HG03103 (cell line): ENCODE measurements around the gene NTN5.
"Not testable (repeated sequence)": the region's sequence is repeated elsewhere in the genome, so short reads cannot be mapped to it uniquely, and the experiment has no call there.

ENCODE experiments used
- ATAC-seq: cut with Tn5 transposase; IDR thresholded peaks from one replicate; pipeline ENCODE4 v1.9.1; 2021; ENCODE audit warnings: low read depth; ENCODE audit not compliant: unreplicated experiment

NTN5 gene

GRCh38 chr19:48698046-48698445, 25.2 kb upstream of the NTN5 start:
- no peak for ATAC-seq

- ATAC-seq = no peak
Measured at GRCh38 chr19:48696353-48697010, 23.7 kb upstream of the NTN5 start.

- no peak for ATAC-seq
Measured at GRCh38 chr19:48695743-48696352, 23.0 kb upstream of the NTN5 start, which contains the start of gene FUT2. Gene FUT2 (plus strand): TSS chr19:48695971. CDS start chr19:48702957, 6,986 bp downstream.

GRCh38 chr19:48693629-48694028, 20.8 kb upstream of the NTN5 start:
- not testable (repeated sequence) for ATAC-seq

GRCh38 chr19:48689449-48689848, 16.6 kb upstream of the NTN5 start:
- no peak for ATAC-seq

- no peak for ATAC-seq
Measured at GRCh38 chr19:48687776-48688175, 15.0 kb upstream of the NTN5 start.

GRCh38 chr19:48686637-48687036, 13.8 kb upstream of the NTN5 start:
- not testable (repeated sequence) for ATAC-seq

- no peak for ATAC-seq
Measured at GRCh38 chr19:48686088-48686487, 13.3 kb upstream of the NTN5 start.

GRCh38 chr19:48685583-48685982, 12.8 kb upstream of the NTN5 start:
- ATAC-seq = no peak

GRCh38 chr19:48683349-48683748, 10.5 kb upstream of the NTN5 start:
- ATAC-seq = no peak

- no peak for ATAC-seq
Measured at GRCh38 chr19:48681127-48681470, 8.3 kb upstream of the NTN5 start.

GRCh38 chr19:48680436-48681126, 7.8 kb upstream of the NTN5 start:
- no peak for ATAC-seq

- not testable (repeated sequence) for ATAC-seq
Measured at GRCh38 chr19:48680006-48680405, 7.2 kb upstream of the NTN5 start.

GRCh38 chr19:48678201-48678600, 5.4 kb upstream of the NTN5 start:
- ATAC-seq = no peak

- ATAC-seq = no peak
Measured at GRCh38 chr19:48676887-48677286, 4.1 kb upstream of the NTN5 start.

- no peak for ATAC-seq
Measured at GRCh38 chr19:48676487-48676886, 3.7 kb upstream of the NTN5 start.

- ATAC-seq = no peak
Measured at GRCh38 chr19:48674921-48675824, 2.4 kb upstream of the NTN5 start.

- no peak for ATAC-seq
Measured at GRCh38 chr19:48674216-48674809, 1.5 kb upstream of the NTN5 start.

- ATAC-seq = no peak
Measured at GRCh38 chr19:48673436-48674100, 751 bp upstream of the NTN5 start.

GRCh38 chr19:48671446-48671995, 1.3 kb downstream of the NTN5 start:
- ATAC-seq = no peak
